Gastrocnemius medialis (tissue), 4 donors: ENCODE data around the gene LUZP1. TPM values are rescaled to one million over a fixed set of nuclear protein-coding genes. Genes with fewer than 3 reads are reported as not detected.

Experiments used
- ATAC-seq, 2 donors: fragments of 150-250 bp; one replicate each; pipeline ENCODE4 v1.9.1; 2016
- DNase-seq, 2 donors: peaks; one replicate each; pipeline ENCODE4 v3.0.0-alpha.2; 2019
- H3K27ac ChIP-seq, 4 donors: fragments of 200-600 bp; sonication (generic); 1 replicate in 1 of 4; 2 replicates in 3 of 4; pipeline ENCODE4 v1.5.1; 2016 to 2018; ENCODE audit warnings: mild to moderate bottlenecking in 2 of 4, moderate library complexity in 1 of 4
- H3K27me3 ChIP-seq, 3 donors: fragments of 200-600 bp; sonication (generic) in 2 of 3; 1 replicate in 1 of 3; 2 replicates in 2 of 3; pipeline versions ENCODE4 v1.5.1 to v1.6.0; 2016 to 2019; ENCODE audit warnings: mild to moderate bottlenecking in 1 of 3, moderate library complexity in 1 of 3
- H3K36me3 ChIP-seq, 2 donors: fragments of 200-600 bp; sonication (generic) in 1 of 2; one replicate each; pipeline ENCODE4 v1.5.1; 2017 to 2018
- H3K4me1 ChIP-seq, 2 donors: fragments of 200-600 bp; sonication (generic) in 1 of 2; one replicate each; pipeline ENCODE4 v1.5.1; 2016 to 2017; ENCODE audit warnings: mild to moderate bottlenecking in 2 of 2
- H3K4me3 ChIP-seq, 4 donors: fragments of 200-600 bp; sonication (generic) in 3 of 4; 1 replicate in 1 of 4; 2 replicates in 3 of 4; pipeline ENCODE4 v1.5.1; 2016 to 2019; ENCODE audit warnings: mild to moderate bottlenecking in 2 of 4
- H3K9me3 ChIP-seq, 3 donors: fragments of 200-600 bp; sonication (generic) in 2 of 3; 1 replicate in 1 of 3; 2 replicates in 2 of 3; pipeline ENCODE4 v1.5.1; 2016 to 2019
- POLR2A ChIP-seq, 2 donors: fragments of 450-650 bp; IDR thresholded peaks; one replicate each; pipeline ENCODE4 v1.6.1; 2017; ENCODE audit warnings: antibody characterized with exemption in 2 of 2, mild to moderate bottlenecking in 2 of 2, moderate library complexity in 2 of 2
- in situ Hi-C, 4 donors: fragments of 200-750 bp; cut with MboI; loops; one replicate each; pipeline versions ENCODE4 v1.15.0 to v1.8.0; 2017; ENCODE audit warnings: low sequenced_read_pairs in 4 of 4
- intact Hi-C: fragments of 100-400 bp; cut with DNase I; formaldehyde crosslinking; loops from one replicate; pipeline ENCODE4 v1.15.1; 2023; ENCODE audit warnings: low total_unique reads
- total RNA-seq, 4 donors: library from RNA; depleted of rRNA; stranded (reverse); fragments of >200 nt; gene quantifications; one replicate each; pipeline versions ENCODE4 v1.1.0 to v1.2.3, GENCODE V29; 2016
- TF ChIP-seq, protein P1 (sequence below), 5 experiments: fragments of 450-650 bp in 3 of 5; fragments of 200-600 bp in 2 of 5; sonication (generic) in 2 of 5; IDR thresholded peaks in 4 of 5; conservative IDR thresholded peaks in 1 of 5; 1 replicate in 4 of 5; 2 replicates in 1 of 5; pipeline ENCODE4 v1.5.1; 2016 to 2019; ENCODE audit warnings: antibody characterized with exemption in 5 of 5, mild to moderate bottlenecking in 3 of 5, moderate library complexity in 3 of 5

The LUZP1 gene
- total RNA-seq, 4 donors from 2014 or later, result 4.1 to 5.4 (median 4.9) TPM

DNA sequence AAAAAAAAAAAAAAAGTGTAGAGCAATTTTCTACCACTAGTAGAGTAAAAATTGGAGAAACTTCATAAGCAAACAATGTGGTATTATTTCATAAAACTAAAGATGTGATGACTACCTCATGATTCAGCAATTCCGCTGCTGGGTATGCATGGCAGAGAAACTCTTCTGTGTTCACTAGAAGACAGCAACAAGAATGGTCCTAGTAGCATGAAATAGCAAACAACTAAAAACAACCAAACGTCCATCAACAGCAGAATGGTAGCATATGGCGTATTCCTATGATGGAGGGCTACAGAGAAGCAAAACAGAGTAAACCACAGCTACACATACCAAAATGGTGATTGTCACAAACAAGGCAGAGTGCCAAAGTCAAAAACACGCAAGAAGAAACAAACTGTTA is 29.7 kb upstream of the LUZP1 start:
- Histone ChIP-seq H3K27me3 (peaks cover 0 to 5% (median 0%) of the 10 kb centered on the region in 3 donors), H3K4me3 (no peak overlapping the region), H3K27ac (no peak overlapping the region), H3K36me3 (no peaks in the 10 kb centered on the region), H3K4me1 (no peaks in the 10 kb centered on the region), H3K9me3 (no peaks in the 10 kb centered on the region)
- TF ChIP-seq, protein P1, sequence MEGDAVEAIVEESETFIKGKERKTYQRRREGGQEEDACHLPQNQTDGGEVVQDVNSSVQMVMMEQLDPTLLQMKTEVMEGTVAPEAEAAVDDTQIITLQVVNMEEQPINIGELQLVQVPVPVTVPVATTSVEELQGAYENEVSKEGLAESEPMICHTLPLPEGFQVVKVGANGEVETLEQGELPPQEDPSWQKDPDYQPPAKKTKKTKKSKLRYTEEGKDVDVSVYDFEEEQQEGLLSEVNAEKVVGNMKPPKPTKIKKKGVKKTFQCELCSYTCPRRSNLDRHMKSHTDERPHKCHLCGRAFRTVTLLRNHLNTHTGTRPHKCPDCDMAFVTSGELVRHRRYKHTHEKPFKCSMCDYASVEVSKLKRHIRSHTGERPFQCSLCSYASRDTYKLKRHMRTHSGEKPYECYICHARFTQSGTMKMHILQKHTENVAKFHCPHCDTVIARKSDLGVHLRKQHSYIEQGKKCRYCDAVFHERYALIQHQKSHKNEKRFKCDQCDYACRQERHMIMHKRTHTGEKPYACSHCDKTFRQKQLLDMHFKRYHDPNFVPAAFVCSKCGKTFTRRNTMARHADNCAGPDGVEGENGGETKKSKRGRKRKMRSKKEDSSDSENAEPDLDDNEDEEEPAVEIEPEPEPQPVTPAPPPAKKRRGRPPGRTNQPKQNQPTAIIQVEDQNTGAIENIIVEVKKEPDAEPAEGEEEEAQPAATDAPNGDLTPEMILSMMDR (IDR thresholded peaks at IDR 0.05 in 4 of 5, conservative IDR thresholded peaks at IDR 0.05 in 1 of 5), result no peak
- TF ChIP-seq POLR2A (IDR thresholded peaks at IDR 0.05), result no peak
- in situ Hi-C loops, result no loop called here
- no peak for ATAC-seq
- DNase-seq, result no peak
- intact Hi-C loops, result no loop called here

DNA sequence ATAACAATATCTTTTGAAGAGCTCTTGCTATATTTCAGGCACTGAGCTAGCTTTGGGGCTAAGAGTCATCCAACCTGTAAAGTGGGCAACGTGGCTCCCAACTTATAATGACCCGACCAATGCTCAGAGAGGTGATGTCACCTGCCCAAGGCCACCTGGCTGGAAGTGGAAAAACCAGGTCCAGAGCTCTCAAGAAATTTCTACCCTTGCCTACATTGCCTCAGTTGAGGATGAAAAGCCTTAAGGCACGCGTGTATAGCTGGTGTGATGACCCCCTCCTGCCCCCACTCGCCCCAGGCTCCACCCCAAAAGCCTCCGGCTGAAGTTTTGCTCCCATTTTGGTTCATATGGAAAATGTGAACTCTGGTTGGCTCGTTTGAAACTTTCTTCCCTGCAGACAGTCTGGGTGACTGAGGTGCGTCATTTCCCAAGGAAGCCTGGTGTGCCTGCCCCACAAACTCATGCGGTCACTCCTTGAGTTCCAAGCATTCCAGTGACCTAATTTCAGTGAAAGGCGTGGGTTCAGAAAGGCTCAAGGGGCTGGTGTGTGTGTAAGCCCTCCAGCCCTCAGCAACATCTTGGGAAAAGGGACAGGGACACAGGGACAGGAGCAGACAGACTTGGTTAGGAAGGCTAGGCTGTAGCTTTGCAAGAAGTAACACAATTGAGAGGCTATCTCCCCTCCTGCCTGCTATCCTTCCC is 28.1 kb upstream of the LUZP1 start:
- Histone ChIP-seq H3K27me3 (peaks cover 0 to 1% (median 0%) of the 10 kb centered on the region in 3 donors), H3K4me1 (no peaks in the 10 kb centered on the region), H3K27ac (no peak overlapping the region), H3K4me3 (no peak overlapping the region), H3K9me3 (no peaks in the 10 kb centered on the region), H3K36me3 (no peaks in the 10 kb centered on the region)
- DNase-seq (no peak), ATAC-seq (no peak)
- TF ChIP-seq POLR2A (IDR thresholded peaks at IDR 0.05), result no peak
- TF ChIP-seq, protein P1 (IDR thresholded peaks at IDR 0.05 in 4 of 5, conservative IDR thresholded peaks at IDR 0.05 in 1 of 5), result no peak
- in situ Hi-C loops, result no loop called here
- intact Hi-C loops, result no loop called here

DNA sequence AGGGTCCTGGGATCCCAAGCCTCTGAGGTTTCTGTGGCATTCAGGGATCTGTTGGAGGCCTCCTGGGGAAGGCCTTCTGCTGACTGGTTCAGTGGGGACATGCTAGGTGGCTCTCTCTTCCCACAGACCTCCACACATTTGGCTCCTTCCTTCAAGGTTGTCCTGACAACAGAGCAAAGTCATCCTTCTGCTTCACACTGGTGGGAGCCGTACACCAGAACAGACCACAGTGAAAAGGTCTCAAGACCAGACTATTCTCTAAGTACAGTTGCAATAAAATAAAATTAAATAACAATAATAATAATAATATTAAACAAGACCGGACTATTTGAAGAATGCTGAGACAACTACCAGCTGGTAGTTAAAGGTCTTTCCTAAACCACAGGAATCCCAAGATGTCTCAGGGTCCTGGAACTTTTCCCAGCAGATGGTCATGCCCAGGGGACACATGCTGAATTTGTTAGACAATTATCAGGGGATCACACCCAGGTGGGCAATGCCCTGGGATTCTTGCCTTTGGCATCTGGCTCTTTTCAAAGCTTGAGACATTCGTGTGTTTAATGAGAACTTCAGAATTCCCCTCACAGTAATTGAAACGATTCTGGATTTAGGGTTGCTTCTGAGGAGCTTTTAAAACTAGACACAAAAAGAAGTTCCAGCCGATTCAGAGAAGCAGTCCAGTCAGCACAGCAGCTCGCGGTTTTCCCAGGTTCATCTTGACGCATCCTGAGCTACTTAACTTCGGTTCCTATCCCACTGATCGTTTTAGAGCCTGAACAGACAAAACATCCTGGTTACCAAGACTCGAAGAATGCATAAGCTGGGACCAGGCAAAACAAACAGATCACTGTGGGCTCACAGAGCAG is 25.7 kb upstream of the LUZP1 start:
- DNase-seq (no peak), ATAC-seq (no peak)
- Histone ChIP-seq H3K27me3 (no peaks in the 10 kb centered on the region), H3K36me3 (no peaks in the 10 kb centered on the region), H3K9me3 (no peaks in the 10 kb centered on the region), H3K4me1 (no peaks in the 10 kb centered on the region), H3K27ac (no peak overlapping the region), H3K4me3 (no peak overlapping the region)
- TF ChIP-seq, protein P1 (IDR thresholded peaks at IDR 0.05 in 4 of 5, conservative IDR thresholded peaks at IDR 0.05 in 1 of 5), result no peak
- TF ChIP-seq POLR2A (IDR thresholded peaks at IDR 0.05), result no peak
- in situ Hi-C loops (no loop called here), intact Hi-C loops (no loop called here)

DNA sequence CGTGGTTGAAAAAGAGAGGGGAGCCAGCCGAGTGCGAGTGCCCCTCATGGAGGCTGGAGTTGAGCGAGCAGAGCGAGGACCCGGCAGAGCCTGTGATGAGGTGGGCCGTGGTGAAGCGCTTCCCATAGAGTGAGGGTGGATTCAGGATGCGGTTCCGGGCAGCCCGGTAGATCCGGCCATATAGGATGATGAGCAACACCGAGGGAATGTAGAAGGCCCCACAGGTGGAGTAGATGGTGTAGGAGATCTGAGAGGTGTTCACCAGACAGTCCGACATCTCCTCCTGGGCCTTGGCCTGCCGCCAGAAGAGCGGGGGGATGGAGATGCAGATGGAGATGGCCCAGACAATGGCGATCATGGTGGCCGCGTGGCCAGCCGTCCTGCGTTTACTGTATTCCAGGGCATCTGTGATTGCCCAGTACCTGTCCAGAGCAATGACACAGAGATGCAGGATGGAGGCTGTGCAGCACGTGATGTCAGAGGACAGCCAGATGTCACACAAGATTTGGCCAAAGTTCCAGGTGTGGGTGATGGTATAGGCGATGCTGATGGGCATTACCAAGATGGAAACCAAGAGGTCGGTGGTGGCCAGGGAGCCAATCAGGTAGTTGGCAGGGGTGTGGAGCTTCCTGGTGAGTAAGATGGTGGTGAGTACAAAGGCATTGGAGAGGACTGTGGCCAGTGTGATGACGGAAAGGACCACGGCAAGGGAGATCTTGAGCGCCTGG is 24.9 kb upstream of the LUZP1 start:
- intact Hi-C loops, result no loop called here

More for the DNA sequence above, 24.9 kb upstream of the LUZP1 start:
- DNase-seq, result no peak
- no peak for TF ChIP-seq POLR2A (IDR thresholded peaks at IDR 0.05)
- TF ChIP-seq, protein P1 (IDR thresholded peaks at IDR 0.05 in 4 of 5, conservative IDR thresholded peaks at IDR 0.05 in 1 of 5), result no peak
- no peak for ATAC-seq
- Histone ChIP-seq H3K27ac (no peak overlapping the region), H3K36me3 (no peaks in the 10 kb centered on the region), H3K4me1 (no peaks in the 10 kb centered on the region), H3K9me3 (no peaks in the 10 kb centered on the region), H3K27me3 (no peaks in the 10 kb centered on the region), H3K4me3 (no peak overlapping the region)
- in situ Hi-C loops, result no loop called here
